A673 (cell line): Measurements from ENCODE around the gene RHEB. TPM values are rescaled to one million over a fixed set of nuclear protein-coding genes. Genes with fewer than 3 reads are reported as not detected.
A peak's percentile ranks its signal among the peaks of the same experiment; 100 is the strongest.

ENCODE experiments used
- BruUV-seq: library from RNA; stranded (reverse); fragments of 400-500 nt; replicated peaks from 2 replicates; lab custom pipeline; 2021; lab: Mats Ljungman, UMichigan
- CTCF ChIA-PET: fragments of 300-600 bp; sonication (Branson Sonifier 250); formaldehyde crosslinking; loops from one replicate; lab custom pipeline; 2022; ENCODE audit warnings: antibody characterized with exemption; lab: Charles Lee
- POLR2A ChIA-PET: fragments of 300-600 bp; sonication (Branson Sonifier 250); formaldehyde crosslinking; loops from one replicate; lab custom pipeline; 2022; ENCODE audit warnings: antibody characterized with exemption; ENCODE audit not compliant: low non-redundant PET; lab: Charles Lee
- DNase-seq: peaks from one replicate; pipeline ENCODE4 v3.0.0-alpha.2; 2015; ENCODE audit warnings: low spot score
- H3K27ac ChIP-seq: fragments of 200-600 bp; sonication (generic); 2 replicates; pipeline ENCODE4 v1.5.1; 2016; ENCODE audit warnings: mixed run types, low read depth, mild to moderate bottlenecking, mixed read lengths, antibody characterized with exemption, low read length; ENCODE audit not compliant: poor library complexity, severe bottlenecking
- H3K27me3 ChIP-seq: fragments of 200-600 bp; sonication (generic); replicated peaks from 2 replicates; pipeline ENCODE4 v1.6.1; 2017; ENCODE audit warnings: mixed run types, low read depth, mild to moderate bottlenecking, mixed read lengths, antibody characterized with exemption, low read length; ENCODE audit not compliant: insufficient read depth, poor library complexity
- H3K36me3 ChIP-seq: fragments of 200-600 bp; sonication (generic); 2 replicates; pipeline ENCODE4 v1.6.1; 2016; ENCODE audit warnings: mixed run types, mild to moderate bottlenecking, mixed read lengths, antibody characterized with exemption, low read length; ENCODE audit not compliant: insufficient read depth, poor library complexity, severe bottlenecking
- H3K4me1 ChIP-seq: fragments of 200-600 bp; sonication (generic); 2 replicates; pipeline ENCODE4 v1.6.1; 2017; ENCODE audit warnings: mixed run types, mild to moderate bottlenecking, mixed read lengths, antibody characterized with exemption, low read length; ENCODE audit not compliant: insufficient read depth, poor library complexity, severe bottlenecking
- H3K4me3 ChIP-seq: fragments of 200-600 bp; sonication (generic); 2 replicates; pipeline ENCODE4 v1.5.1; 2016; ENCODE audit warnings: low read depth, mixed run types, mild to moderate bottlenecking, mixed read lengths, low read length; ENCODE audit not compliant: poor library complexity, severe bottlenecking
- H3K9me3 ChIP-seq: fragments of 200-600 bp; sonication (generic); 2 replicates; pipeline ENCODE4 v1.6.1; 2016; ENCODE audit warnings: mixed run types, low read depth, mild to moderate bottlenecking, mixed read lengths, antibody characterized with exemption, low read length; ENCODE audit not compliant: poor library complexity, severe bottlenecking
- EZH2 ChIP-seq: fragments of 200-600 bp; sonication (generic); IDR thresholded peaks from 2 replicates; pipeline ENCODE4 v1.6.1; 2017; ENCODE audit warnings: borderline replicate concordance, low read depth, mild to moderate bottlenecking, mixed read lengths, antibody characterized with exemption, low read length; ENCODE audit not compliant: poor library complexity, severe bottlenecking
- intact Hi-C: fragments of 100-400 bp; cut with micrococcal nuclease; formaldehyde crosslinking; loops from one replicate; pipeline ENCODE4 v1.10.0; 2022; ENCODE audit not compliant: unreplicated experiment
- total RNA-seq: library from RNA; stranded (reverse); gene quantifications from 2 replicates; pipeline ENCODE4 v1.2.3, GENCODE V29; 2021
- TF ChIP-seq, protein P1 (sequence below): fragments of 300-800, 200-600 bp; sonication (generic); conservative IDR thresholded peaks from 2 replicates; pipeline ENCODE4 v1.5.1; 2017; ENCODE audit warnings: low read depth, mild to moderate bottlenecking, antibody characterized with exemption, low read length, moderate library complexity, mixed read lengths

Gene RHEB
- total RNA-seq, 1 experiment from 2014 or later = 136 TPM

DNA sequence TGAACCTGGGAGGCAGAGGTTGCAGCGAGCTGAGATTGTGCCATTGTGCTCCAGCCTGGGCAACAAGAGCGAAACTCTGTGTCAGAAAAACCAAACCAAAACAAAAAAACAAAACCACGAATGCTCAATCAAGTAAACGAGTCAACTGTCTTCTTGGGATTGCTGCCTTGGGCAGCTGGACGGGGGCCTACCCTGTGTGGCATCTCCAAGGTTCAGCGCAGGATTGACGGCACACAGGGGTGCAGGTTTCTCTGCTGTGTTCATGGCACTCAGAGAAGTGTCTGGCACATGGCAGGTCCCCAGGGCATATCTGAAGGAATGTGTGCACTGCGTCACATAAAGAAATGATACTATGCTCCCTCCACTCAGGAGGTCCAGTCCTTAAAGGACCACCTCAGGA lies 54.5 kb downstream of the RHEB start:
- no peak overlapping the region for H3K4me3 ChIP-seq
- no peak for DNase-seq
- ChIA-PET POLR2A (no interaction called here), CTCF (no interaction called here)
- TF ChIP-seq, protein P1, sequence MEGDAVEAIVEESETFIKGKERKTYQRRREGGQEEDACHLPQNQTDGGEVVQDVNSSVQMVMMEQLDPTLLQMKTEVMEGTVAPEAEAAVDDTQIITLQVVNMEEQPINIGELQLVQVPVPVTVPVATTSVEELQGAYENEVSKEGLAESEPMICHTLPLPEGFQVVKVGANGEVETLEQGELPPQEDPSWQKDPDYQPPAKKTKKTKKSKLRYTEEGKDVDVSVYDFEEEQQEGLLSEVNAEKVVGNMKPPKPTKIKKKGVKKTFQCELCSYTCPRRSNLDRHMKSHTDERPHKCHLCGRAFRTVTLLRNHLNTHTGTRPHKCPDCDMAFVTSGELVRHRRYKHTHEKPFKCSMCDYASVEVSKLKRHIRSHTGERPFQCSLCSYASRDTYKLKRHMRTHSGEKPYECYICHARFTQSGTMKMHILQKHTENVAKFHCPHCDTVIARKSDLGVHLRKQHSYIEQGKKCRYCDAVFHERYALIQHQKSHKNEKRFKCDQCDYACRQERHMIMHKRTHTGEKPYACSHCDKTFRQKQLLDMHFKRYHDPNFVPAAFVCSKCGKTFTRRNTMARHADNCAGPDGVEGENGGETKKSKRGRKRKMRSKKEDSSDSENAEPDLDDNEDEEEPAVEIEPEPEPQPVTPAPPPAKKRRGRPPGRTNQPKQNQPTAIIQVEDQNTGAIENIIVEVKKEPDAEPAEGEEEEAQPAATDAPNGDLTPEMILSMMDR = no peak
- TF ChIP-seq EZH2 = no peak
- no peaks in the 10 kb centered on the region for H3K4me1 ChIP-seq
- intact Hi-C loops = no loop called here
- H3K27ac ChIP-seq = no peak overlapping the region
- H3K27me3 ChIP-seq = no peaks in the 10 kb centered on the region
- no TSS peak for BruUV-seq
- peaks cover 17% of the 10 kb centered on the region for H3K9me3 ChIP-seq
- H3K36me3 ChIP-seq = peaks cover 52% of the 10 kb centered on the region

DNA sequence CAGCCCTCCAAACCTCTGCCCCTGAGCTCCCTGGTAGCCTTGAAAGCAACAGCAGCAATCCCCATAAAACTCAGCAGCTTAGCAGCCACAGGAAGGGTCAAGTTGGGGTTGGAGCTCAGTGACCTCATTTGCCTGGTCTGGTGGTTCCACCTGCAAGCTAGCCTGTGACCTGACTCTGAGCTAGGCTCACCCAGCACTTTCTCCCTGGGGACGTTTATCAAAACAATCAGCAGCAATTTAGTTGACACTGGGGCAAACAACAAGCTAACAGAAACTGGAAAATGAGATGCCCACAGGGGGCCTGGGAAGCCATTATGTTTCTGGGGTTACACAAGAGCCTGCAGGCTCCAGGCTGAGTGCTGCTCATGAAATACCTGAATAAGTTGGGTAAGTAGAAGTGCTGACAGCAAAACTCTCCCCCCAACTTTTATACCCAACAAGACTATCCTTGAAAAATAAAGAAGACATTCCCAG lies 57.4 kb downstream of the RHEB start:
- intact Hi-C loops = no loop called here
- no peak overlapping the region for H3K27ac ChIP-seq
- no TSS peak for BruUV-seq

DNA sequence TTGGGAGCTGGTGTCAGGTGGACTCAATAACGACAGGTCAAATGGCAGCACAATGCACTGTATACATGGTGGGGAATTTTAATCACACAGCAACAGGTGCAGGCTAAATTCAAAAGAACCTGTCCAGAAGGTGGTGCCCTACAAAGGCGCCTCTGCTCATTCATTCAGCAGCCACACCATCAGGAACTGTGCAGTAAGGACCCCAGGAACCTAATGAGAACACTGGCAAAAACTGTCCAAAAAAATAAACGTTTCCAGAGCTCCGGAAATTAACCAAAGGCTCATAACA lies 57.8 kb downstream of the RHEB start:
- Histone ChIP-seq H3K4me1 (no peaks in the 10 kb centered on the region), H3K4me3 (no peak overlapping the region), H3K9me3 (peaks cover 17% of the 10 kb centered on the region), H3K27me3 (no peaks in the 10 kb centered on the region), H3K27ac (no peak overlapping the region), H3K36me3 (peaks cover 28% of the 10 kb centered on the region)
- no TSS peak for BruUV-seq
- CTCF ChIA-PET = interaction anchor here (0.6 kb wide), 1 partner anchor 55 kb away, joined by 3 read pairs; no protein-coding TSS in a partner anchor
- intact Hi-C loops = no loop called here
- TF ChIP-seq, protein P1 = no peak
- TF ChIP-seq EZH2 = no peak
- no peak for DNase-seq
- POLR2A ChIA-PET = no interaction called here

More for the DNA sequence above, 57.4 kb downstream of the RHEB start:
- Histone ChIP-seq H3K27me3 (no peaks in the 10 kb centered on the region), H3K4me1 (no peaks in the 10 kb centered on the region), H3K36me3 (peaks cover 32% of the 10 kb centered on the region), H3K4me3 (no peak overlapping the region), H3K9me3 (peaks cover 17% of the 10 kb centered on the region)
- POLR2A ChIA-PET = no interaction called here
- TF ChIP-seq, protein P1 = no peak
- TF ChIP-seq EZH2 = no peak
- CTCF ChIA-PET = no interaction called here
- DNase-seq = peak; percentile 19
